Tibial artery (tissue), 4 donors: Measurements from ENCODE around the gene RGS7.

Source experiments
- DNase-seq, 2 donors: peaks; one replicate each; pipeline ENCODE4 v3.0.0-alpha.2; 2019
- H3K27ac ChIP-seq, 2 donors: fragments of 200-600 bp; sonication (generic) in 1 of 2; 1 replicate in 1 of 2; 2 replicates in 1 of 2; pipeline ENCODE4 v1.5.1; 2018 to 2019; ENCODE audit warnings: mild to moderate bottlenecking in 1 of 2
- H3K27me3 ChIP-seq, 2 donors: fragments of 200-600 bp; sonication (generic) in 1 of 2; one replicate each; pipeline versions ENCODE4 v1.5.1 to v1.6.0; 2016 to 2019
- H3K36me3 ChIP-seq, 3 donors: fragments of 200-600 bp; sonication (generic) in 2 of 3; one replicate each; pipeline ENCODE4 v1.5.1; 2016 to 2019; ENCODE audit warnings: mild to moderate bottlenecking in 2 of 3
- H3K4me1 ChIP-seq, 4 donors: fragments of 200-600 bp; sonication (generic) in 2 of 4; 1 replicate in 3 of 4; 2 replicates in 1 of 4; pipeline ENCODE4 v1.5.1; 2016 to 2019
- H3K4me3 ChIP-seq, 2 donors: fragments of 200-600 bp; sonication (generic) in 1 of 2; 1 replicate in 1 of 2; 2 replicates in 1 of 2; pipeline ENCODE4 v1.5.1; 2018 to 2019; ENCODE audit warnings: mild to moderate bottlenecking in 2 of 2
- H3K9me3 ChIP-seq, 3 donors: fragments of 200-600 bp; sonication (generic) in 1 of 3; one replicate each; pipeline ENCODE4 v1.5.1; 2016 to 2019
- CTCF ChIP-seq, 2 experiments: fragments of 200-600 bp in 1 of 2; fragments of 450-650 bp in 1 of 2; IDR thresholded peaks; one replicate each; pipeline ENCODE4 v1.5.1; 2017 to 2019; ENCODE audit warnings: antibody characterized with exemption in 2 of 2, mild to moderate bottlenecking in 1 of 2, moderate library complexity in 1 of 2
- intact Hi-C: fragments of 100-400 bp; cut with DNase I; formaldehyde crosslinking; loops from one replicate; pipeline ENCODE4 v1.15.0; 2023; ENCODE audit warnings: low total_unique reads

The RGS7 gene

GRCh38 chr1:241202401-241202800 is 154.6 kb downstream of the RGS7 start:
- H3K27ac ChIP-seq: no peak overlapping the region

GRCh38 chr1:241186716-241187115 is 170.3 kb downstream of the RGS7 start:
- H3K27ac ChIP-seq: no peak overlapping the region
- intact Hi-C loops: no loop called here
- no peak for DNase-seq
- no peaks in the 10 kb centered on the region for H3K4me1 ChIP-seq
- no peak overlapping the region for H3K4me3 ChIP-seq
- no peaks in the 10 kb centered on the region for H3K36me3 ChIP-seq
- H3K9me3 ChIP-seq: no peaks in the 10 kb centered on the region
- no peak for TF ChIP-seq CTCF (IDR thresholded peaks at IDR 0.05)
- H3K27me3 ChIP-seq: no peaks in the 10 kb centered on the region

More at GRCh38 chr1:241202401-241202800, 154.6 kb downstream of the RGS7 start:
- Histone ChIP-seq H3K27me3 (no peaks in the 10 kb centered on the region), H3K9me3 (peaks cover 0 to 5% (median 0%) of the 10 kb centered on the region in 3 donors), H3K4me3 (no peak overlapping the region), H3K36me3 (no peaks in the 10 kb centered on the region), H3K4me1 (no peaks in the 10 kb centered on the region)
- no peak for TF ChIP-seq CTCF (IDR thresholded peaks at IDR 0.05)
- no peak for DNase-seq
- intact Hi-C loops: no loop called here

GRCh38 chr1:241181971-241182370 is 175.0 kb downstream of the RGS7 start:
- DNase-seq: no peak
- no peaks in the 10 kb centered on the region for H3K4me1 ChIP-seq
- no peaks in the 10 kb centered on the region for H3K27me3 ChIP-seq
- no peaks in the 10 kb centered on the region for H3K9me3 ChIP-seq
- no peak overlapping the region for H3K4me3 ChIP-seq
- TF ChIP-seq CTCF (IDR thresholded peaks at IDR 0.05): no peak
- intact Hi-C loops: no loop called here
- H3K27ac ChIP-seq: no peak overlapping the region
- H3K36me3 ChIP-seq: no peaks in the 10 kb centered on the region

GRCh38 chr1:241181471-241181870 is 175.5 kb downstream of the RGS7 start:
- intact Hi-C loops: no loop called here

GRCh38 chr1:241180569-241180968 is 176.4 kb downstream of the RGS7 start:
- H3K27ac ChIP-seq: no peak overlapping the region
- TF ChIP-seq CTCF (IDR thresholded peaks at IDR 0.05): no peak
- H3K27me3 ChIP-seq: no peaks in the 10 kb centered on the region
- no peaks in the 10 kb centered on the region for H3K9me3 ChIP-seq
- no peaks in the 10 kb centered on the region for H3K4me1 ChIP-seq
- H3K36me3 ChIP-seq: no peaks in the 10 kb centered on the region
- DNase-seq: no peak
- intact Hi-C loops: no loop called here
- H3K4me3 ChIP-seq: no peak overlapping the region

More at GRCh38 chr1:241181471-241181870, 175.5 kb downstream of the RGS7 start:
- Histone ChIP-seq H3K4me3 (no peak overlapping the region), H3K27me3 (no peaks in the 10 kb centered on the region), H3K36me3 (no peaks in the 10 kb centered on the region), H3K27ac (no peak overlapping the region), H3K9me3 (no peaks in the 10 kb centered on the region), H3K4me1 (no peaks in the 10 kb centered on the region)
- no peak for DNase-seq
- no peak for TF ChIP-seq CTCF (IDR thresholded peaks at IDR 0.05)

- intact Hi-C loops: no loop called here
- no peak for TF ChIP-seq CTCF (IDR thresholded peaks at IDR 0.05)
- Histone ChIP-seq H3K4me1 (no peaks in the 10 kb centered on the region), H3K9me3 (no peaks in the 10 kb centered on the region), H3K27ac (no peak overlapping the region), H3K27me3 (no peaks in the 10 kb centered on the region), H3K36me3 (no peaks in the 10 kb centered on the region), H3K4me3 (no peak overlapping the region)
- no peak for DNase-seq
Measured at GRCh38 chr1:241177660-241178059, 179.3 kb downstream of the RGS7 start.
